Activated CD8-positive, alpha-beta memory T cell treated with anti-CD3 and anti-CD28 coated beads, Interleukin-2, amount 10 ng/mL, durations not matched to agents 7 days and 5 days (primary cell): ENCODE measurements around the gene UBE2G1. TPM values are rescaled to one million over a fixed set of nuclear protein-coding genes. Genes with fewer than 3 reads are reported as not detected.

ENCODE experiments used
- total RNA-seq, 2 experiments: library from RNA; stranded (reverse); gene quantifications; one replicate each; pipeline ENCODE4 v1.2.3, GENCODE V29; 2021

Gene UBE2G1
- total RNA-seq, 2 experiments from 2014 or later, result 77.1 to 83.0 TPM

Other genes starting within 250 kb of the UBE2G1 start
- 10 to 100 TPM; 49.6 to 61.9 TPM for gene ZZEF1, start 223.6 kb downstream of the UBE2G1 start, total RNA-seq
- 1 to 10 TPM; 7.2 to 8.6 TPM for gene CYB5D2, start 223.5 kb downstream of the UBE2G1 start, total RNA-seq
- gene ANKFY1, start 102.7 kb downstream of the UBE2G1 start, total RNA-seq, result 100 to 1,000 TPM in 1 of 2 experiments, 10 to 100 TPM in 1; 63.8 to 103 TPM
- 10 to 100 TPM; 17.6 to 39.1 TPM for gene SPNS3, start 67.3 kb upstream of the UBE2G1 start, total RNA-seq
- gene SPNS2, start 132.2 kb upstream of the UBE2G1 start, total RNA-seq, result 1 to 10 TPM; 1.1 to 1.9 TPM
- 10 to 100 TPM; 72.4 to 94.3 TPM for gene MYBBP1A, start 188.7 kb upstream of the UBE2G1 start, total RNA-seq
- gene GGT6, start 193.9 kb upstream of the UBE2G1 start, total RNA-seq, result not detected
- not detected for gene SMTNL2, start 217.9 kb upstream of the UBE2G1 start, total RNA-seq